Diencephalon (tissue), 1 donor: ENCODE data around the gene CSRNP2. TPM values are rescaled to one million over a fixed set of nuclear protein-coding genes. Genes with fewer than 3 reads are reported as not detected.

Source experiments
- small RNA-seq: library from RNA; depleted of rRNA; stranded (forward); fragments of <200 nt; gene quantifications from one replicate; pipeline ENCODE3, GENCODE V24; 2014
- total RNA-seq: library from RNA; depleted of rRNA; stranded (reverse); fragments of >200 nt; gene quantifications from one replicate; pipeline ENCODE4 v1.2.3, GENCODE V29; 2014

Gene CSRNP2
- total RNA-seq = 75.7 TPM

GRCh38 chr12:51083126-51083833 lies at the start of gene CSRNP2:
Gene CSRNP2 (minus strand): TSS chr12:51083596. CDS start chr12:51076561, 7,035 bp downstream.

GRCh38 chr12:51047655-51048540 lies 35.5 kb downstream of the CSRNP2 start, which contains the start of gene LETMD1:
Gene LETMD1 (plus strand): TSS chr12:51048327. CDS start chr12:51048357, 30 bp downstream.

GRCh38 chr12:51025836-51026638 lies 57.4 kb downstream of the CSRNP2 start, which contains the start of gene SLC11A2:
Gene SLC11A2 (minus strand): TSS chr12:51026384. CDS start chr12:51010728, 15,656 bp downstream.

Small RNAs within 50 kb of the gene (small RNA-seq; reads per million reads assigned to genes)
- gene RNU6-1273P (not detected), gene RNU6-87P (not detected)

Other genes starting within 250 kb of the CSRNP2 start
- not detected for gene TMPRSS12, start 240.7 kb downstream of the CSRNP2 start, total RNA-seq
- gene HIGD1C, start 131.1 kb downstream of the CSRNP2 start, total RNA-seq = not detected
- gene SLC11A2, start 57.2 kb downstream of the CSRNP2 start, total RNA-seq = 85.1 TPM
- gene LETMD1, start 35.3 kb downstream of the CSRNP2 start, total RNA-seq = 59.7 TPM
- 22.8 TPM for gene TFCP2, start 89.5 kb upstream of the CSRNP2 start, total RNA-seq
- gene POU6F1, start 134.5 kb upstream of the CSRNP2 start, total RNA-seq = 12.0 TPM
- gene DAZAP2, start 155.2 kb upstream of the CSRNP2 start, total RNA-seq = 63.0 TPM
- 1.4 TPM for gene SMAGP, start 186.8 kb upstream of the CSRNP2 start, total RNA-seq
- 2.3 TPM for gene BIN2, start 240.6 kb upstream of the CSRNP2 start, total RNA-seq